GM12892 (cell line): ENCODE results near the gene SPNS2.

Experiments
- POLR2A ChIP-seq: IDR thresholded peaks from 2 replicates; pipeline ENCODE4 v1.6.1; 2011; ENCODE audit warnings: low read depth, low read length, control low read depth
- POLR2AphosphoS5 ChIP-seq: IDR thresholded peaks from 2 replicates; pipeline ENCODE4 v1.6.1; 2011; ENCODE audit warnings: low read depth, low read length, control low read depth

DNA sequence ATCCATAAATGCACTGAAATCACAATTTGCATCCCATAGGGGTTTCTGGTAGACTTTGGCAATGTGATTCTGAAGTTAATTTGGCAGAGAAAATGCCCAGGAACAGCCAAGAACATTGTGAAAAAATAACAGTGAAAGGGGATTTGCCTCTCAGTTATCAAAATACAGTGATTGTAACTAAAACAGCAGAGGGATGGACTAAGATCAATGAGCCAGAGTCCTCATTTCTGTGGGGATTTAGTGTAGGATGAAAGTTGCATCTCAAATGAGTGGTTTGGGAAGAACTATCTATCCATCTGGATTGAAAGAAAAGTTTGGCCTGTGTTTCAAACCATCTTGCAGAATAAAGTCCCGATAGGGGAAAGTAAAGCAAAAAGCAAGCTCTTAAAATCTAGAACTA, 28.5 kb downstream of the SPNS2 start:
- TF ChIP-seq POLR2A (no peak), POLR2AphosphoS5 (no peak)
